Left ventricle myocardium inferior (tissue), 1 donor: ENCODE results near the gene ASMT. TPM values are rescaled to one million over a fixed set of nuclear protein-coding genes. Genes with fewer than 3 reads are reported as not detected.

ENCODE experiments used
- DNase-seq: peaks from one replicate; pipeline ENCODE4 v3.0.0-alpha.2; 2020
- H3K27ac ChIP-seq: fragments of 200-600 bp; replicated peaks from 2 replicates; pipeline ENCODE4 v1.8.0; 2021
- H3K27me3 ChIP-seq: fragments of 200-600 bp; 2 replicates; pipeline ENCODE4 v1.8.0; 2021; ENCODE audit warnings: low read depth
- H3K36me3 ChIP-seq: fragments of 200-600 bp; 2 replicates; pipeline ENCODE4 v1.8.0; 2021
- H3K4me1 ChIP-seq: fragments of 200-600 bp; 2 replicates; pipeline ENCODE4 v1.8.0; 2021
- H3K4me3 ChIP-seq: fragments of 200-600 bp; 2 replicates; pipeline ENCODE4 v1.8.0; 2021; ENCODE audit warnings: mild to moderate bottlenecking, moderate library complexity
- H3K9me3 ChIP-seq: fragments of 200-600 bp; replicated peaks from 2 replicates; pipeline ENCODE4 v1.8.0; 2021
- intact Hi-C: fragments of 100-400 bp; cut with micrococcal nuclease; formaldehyde crosslinking; loops from one replicate; pipeline ENCODE4 v1.11.0; 2022
- total RNA-seq: library from RNA; stranded (reverse); fragmentation: NEBNext Ultra II Directional; extraction: Animal tissue kit (Norgen Biotek cat#: 25700); gene quantifications from one replicate; pipeline ENCODE4 v1.2.1, GENCODE V29; 2021
- TF ChIP-seq, protein P1 (sequence below): fragments of 200-600 bp; IDR thresholded peaks from 2 replicates; pipeline ENCODE4 v1.8.0; 2021; ENCODE audit warnings: antibody characterized with exemption, mild to moderate bottlenecking, borderline replicate concordance
- donor health status: DM: no; HTN: yes; CAD: no; lungs with severe emphysema.

ASMT gene
- total RNA-seq, 1 donor from 2014 or later = not detected

DNA sequence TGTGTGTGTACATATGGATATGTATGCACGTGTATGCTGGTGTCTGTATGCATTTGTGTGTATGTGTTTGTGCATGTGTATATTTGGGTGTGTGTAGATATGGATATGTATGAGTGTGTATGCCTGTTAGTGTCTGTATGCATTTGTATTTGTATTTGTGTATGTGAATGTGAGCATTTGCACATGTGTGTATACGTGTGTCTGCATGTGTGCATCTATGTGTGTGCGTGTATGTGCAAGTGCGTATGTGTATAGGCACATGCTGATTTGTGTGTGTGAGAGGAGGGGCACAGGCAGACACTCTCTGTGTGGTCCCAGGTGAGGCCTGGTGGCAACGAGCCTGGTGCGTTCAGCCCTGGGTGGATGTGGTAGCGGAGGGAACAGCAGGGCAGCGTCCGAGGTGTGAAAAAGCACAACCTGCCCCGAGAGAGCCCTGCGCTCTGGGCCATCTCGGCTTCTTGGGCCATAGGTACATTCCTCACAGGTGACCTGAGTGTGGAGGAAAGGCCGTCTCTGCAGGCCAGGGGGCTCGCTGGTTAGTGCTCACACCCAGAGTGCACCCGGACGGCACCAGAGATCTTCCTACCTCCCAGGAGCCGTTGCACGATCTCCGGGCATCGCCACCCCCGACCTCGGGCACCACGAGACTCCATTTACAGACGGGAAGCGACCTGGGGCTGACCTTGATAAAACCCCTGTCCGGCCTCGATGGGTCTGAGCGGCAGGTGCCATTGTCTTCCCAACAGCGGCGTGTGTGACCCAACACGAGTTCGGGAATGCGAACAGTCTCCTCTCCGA, 45.0 kb downstream of the ASMT start:
- no peaks in the 10 kb centered on the region for H3K36me3 ChIP-seq
- no peak overlapping the region for H3K4me3 ChIP-seq
- intact Hi-C loops = loop anchor here (10.0 kb wide), 1 partner anchor 925 kb away; no protein-coding TSS in a partner anchor
- no peak for DNase-seq
- peaks cover 9% of the 10 kb centered on the region for H3K4me1 ChIP-seq
- peaks cover 19% of the 10 kb centered on the region for H3K27me3 ChIP-seq
- no peaks in the 10 kb centered on the region for H3K9me3 ChIP-seq
- H3K27ac ChIP-seq = no peak overlapping the region
- TF ChIP-seq, protein P1, sequence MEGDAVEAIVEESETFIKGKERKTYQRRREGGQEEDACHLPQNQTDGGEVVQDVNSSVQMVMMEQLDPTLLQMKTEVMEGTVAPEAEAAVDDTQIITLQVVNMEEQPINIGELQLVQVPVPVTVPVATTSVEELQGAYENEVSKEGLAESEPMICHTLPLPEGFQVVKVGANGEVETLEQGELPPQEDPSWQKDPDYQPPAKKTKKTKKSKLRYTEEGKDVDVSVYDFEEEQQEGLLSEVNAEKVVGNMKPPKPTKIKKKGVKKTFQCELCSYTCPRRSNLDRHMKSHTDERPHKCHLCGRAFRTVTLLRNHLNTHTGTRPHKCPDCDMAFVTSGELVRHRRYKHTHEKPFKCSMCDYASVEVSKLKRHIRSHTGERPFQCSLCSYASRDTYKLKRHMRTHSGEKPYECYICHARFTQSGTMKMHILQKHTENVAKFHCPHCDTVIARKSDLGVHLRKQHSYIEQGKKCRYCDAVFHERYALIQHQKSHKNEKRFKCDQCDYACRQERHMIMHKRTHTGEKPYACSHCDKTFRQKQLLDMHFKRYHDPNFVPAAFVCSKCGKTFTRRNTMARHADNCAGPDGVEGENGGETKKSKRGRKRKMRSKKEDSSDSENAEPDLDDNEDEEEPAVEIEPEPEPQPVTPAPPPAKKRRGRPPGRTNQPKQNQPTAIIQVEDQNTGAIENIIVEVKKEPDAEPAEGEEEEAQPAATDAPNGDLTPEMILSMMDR = no peak

DNA sequence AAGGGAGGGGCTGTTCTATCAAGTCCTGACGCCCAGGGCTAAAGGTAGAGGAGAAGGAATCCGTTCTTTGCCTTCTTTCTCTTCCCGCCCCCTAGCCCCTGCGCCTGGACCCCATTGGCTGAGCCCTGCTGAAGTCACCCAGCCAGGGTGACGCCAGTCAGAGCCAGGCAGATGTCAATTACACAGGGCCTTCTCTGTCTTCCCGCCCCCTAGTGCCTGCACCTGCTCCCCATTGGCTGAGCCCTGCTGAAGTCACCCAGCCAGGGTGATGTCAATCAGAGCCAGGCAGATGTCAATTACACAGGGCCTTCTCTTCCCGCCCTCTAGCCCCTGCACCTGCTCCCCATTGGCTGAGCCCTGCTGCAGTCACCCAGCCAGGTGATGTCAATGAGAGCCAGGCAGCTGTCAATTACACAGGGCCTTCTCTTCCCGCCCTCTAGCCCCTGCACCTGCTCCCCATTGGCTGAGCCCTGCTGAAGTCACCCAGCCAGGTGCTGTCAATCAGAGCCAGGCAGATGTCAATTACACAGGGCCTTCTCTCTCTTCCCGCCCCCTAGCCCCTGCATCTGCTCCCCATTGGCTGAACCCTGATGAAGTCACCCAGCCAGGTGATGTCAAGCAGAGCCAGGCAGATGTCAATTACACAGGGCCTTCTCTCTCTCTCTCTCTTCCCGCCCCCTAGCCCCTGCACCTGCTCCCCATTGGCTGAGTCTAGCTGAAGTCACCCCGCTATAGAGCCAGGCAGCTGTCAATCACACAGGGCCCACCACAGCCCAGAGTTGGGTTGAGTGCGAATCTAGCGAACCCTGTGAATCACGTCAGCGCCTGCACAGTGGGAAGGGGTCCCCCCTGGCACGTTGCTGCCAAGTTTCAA, 46.4 kb downstream of the ASMT start:
- H3K4me1 ChIP-seq = peaks cover 9% of the 10 kb centered on the region
- peak; percentile 35 for DNase-seq
- peaks cover 9% of the 10 kb centered on the region for H3K9me3 ChIP-seq
- TF ChIP-seq, protein P1 = no peak
- H3K27ac ChIP-seq = no peak overlapping the region
- intact Hi-C loops = no loop called here
- H3K4me3 ChIP-seq = no peak overlapping the region
- H3K36me3 ChIP-seq = no peaks in the 10 kb centered on the region
- H3K27me3 ChIP-seq = peaks cover 19% of the 10 kb centered on the region

DNA sequence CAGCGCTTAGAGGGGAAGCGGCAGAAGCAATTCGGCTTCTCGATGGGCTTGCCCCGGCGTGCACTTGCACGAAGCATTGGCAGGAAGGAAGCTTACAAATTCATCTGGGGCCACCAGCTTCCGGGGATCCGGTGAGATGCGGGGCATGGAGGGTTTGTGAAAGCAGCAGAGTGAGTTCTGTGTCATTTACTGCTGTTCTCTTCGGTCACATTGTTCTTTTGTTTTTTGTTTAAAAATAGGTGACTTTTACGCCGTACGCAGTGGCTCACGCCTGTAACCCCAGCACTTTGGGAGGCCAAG, 47.0 kb downstream of the ASMT start:
- no peak overlapping the region for H3K4me3 ChIP-seq

DNA sequence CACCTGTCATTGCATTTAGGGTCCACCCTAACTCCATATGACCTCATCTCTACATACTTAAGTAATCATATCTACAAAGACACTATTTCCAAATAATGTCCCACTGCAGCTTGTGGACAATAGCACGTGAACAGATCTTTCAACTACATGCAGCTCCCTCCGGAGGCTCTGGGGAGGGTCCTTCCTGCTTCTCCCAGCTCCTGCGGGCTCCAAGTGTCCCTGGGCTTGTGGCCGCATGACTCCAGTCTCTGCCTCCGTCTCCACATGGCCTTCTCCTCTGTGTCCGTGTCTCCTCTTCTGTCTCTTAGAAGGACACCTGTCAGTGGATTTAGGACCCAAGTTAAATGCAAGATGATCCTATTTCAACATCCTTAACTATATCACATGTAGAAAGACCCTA, 52.7 kb downstream of the ASMT start:
- Histone ChIP-seq H3K27ac (no peak overlapping the region), H3K27me3 (no peaks in the 10 kb centered on the region), H3K36me3 (no peaks in the 10 kb centered on the region), H3K9me3 (peaks cover 16% of the 10 kb centered on the region), H3K4me3 (no peak overlapping the region), H3K4me1 (no peaks in the 10 kb centered on the region)
- intact Hi-C loops = no loop called here
- TF ChIP-seq, protein P1 = no peak
- no peak for DNase-seq

More for the DNA sequence above, 47.0 kb downstream of the ASMT start:
- intact Hi-C loops = no loop called here
- H3K36me3 ChIP-seq = no peaks in the 10 kb centered on the region
- no peak overlapping the region for H3K27ac ChIP-seq
- H3K9me3 ChIP-seq = peaks cover 15% of the 10 kb centered on the region
- H3K27me3 ChIP-seq = peaks cover 16% of the 10 kb centered on the region
- TF ChIP-seq, protein P1 = no peak
- peaks cover 9% of the 10 kb centered on the region for H3K4me1 ChIP-seq
- DNase-seq = no peak

DNA sequence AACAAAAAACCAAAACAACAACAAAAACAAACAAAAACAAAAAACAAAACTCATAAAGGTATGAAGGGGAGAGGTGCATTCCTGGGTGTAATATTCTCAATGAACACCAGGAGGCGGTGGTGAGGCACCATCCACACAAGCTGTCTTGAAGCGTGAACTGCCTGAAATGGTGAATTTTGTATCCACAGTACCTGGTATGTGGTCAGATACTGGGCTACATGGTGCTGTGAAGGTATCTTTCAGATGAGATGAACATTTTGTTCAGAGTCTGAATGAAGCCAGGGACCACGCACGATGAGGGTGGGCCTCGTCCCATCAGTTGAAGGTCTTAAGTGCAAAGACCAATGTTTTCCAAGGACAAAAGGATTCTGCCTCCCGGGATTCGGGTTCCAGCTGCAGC, 58.5 kb downstream of the ASMT start:
- Histone ChIP-seq H3K27me3 (no peaks in the 10 kb centered on the region), H3K36me3 (no peaks in the 10 kb centered on the region), H3K9me3 (no peaks in the 10 kb centered on the region), H3K4me3 (no peak overlapping the region), H3K27ac (no peak overlapping the region), H3K4me1 (no peaks in the 10 kb centered on the region)
- no peak for DNase-seq
- intact Hi-C loops = no loop called here
- TF ChIP-seq, protein P1 = peak; percentile 48
